ENCODE measurements around the gene TNN. TPM values are rescaled to one million over a fixed set of nuclear protein-coding genes. Genes with fewer than 3 reads are reported as not detected.
A peak's percentile ranks its signal among the peaks of the same experiment; 100 is the strongest.
"Not testable (repeated sequence)": the region's sequence is repeated elsewhere in the genome, so short reads cannot be mapped to it uniquely, and the experiment has no call there.

Gene TNN
- total RNA-seq (2014; rRNA removed; shearing (Covaris generic)), result not detected in 2 replicates
- polyA plus RNA-seq (2016; fragmentation: Nextera tagmentation; extraction: Ambion mirVana), result not detected in 2 replicates

DNA sequence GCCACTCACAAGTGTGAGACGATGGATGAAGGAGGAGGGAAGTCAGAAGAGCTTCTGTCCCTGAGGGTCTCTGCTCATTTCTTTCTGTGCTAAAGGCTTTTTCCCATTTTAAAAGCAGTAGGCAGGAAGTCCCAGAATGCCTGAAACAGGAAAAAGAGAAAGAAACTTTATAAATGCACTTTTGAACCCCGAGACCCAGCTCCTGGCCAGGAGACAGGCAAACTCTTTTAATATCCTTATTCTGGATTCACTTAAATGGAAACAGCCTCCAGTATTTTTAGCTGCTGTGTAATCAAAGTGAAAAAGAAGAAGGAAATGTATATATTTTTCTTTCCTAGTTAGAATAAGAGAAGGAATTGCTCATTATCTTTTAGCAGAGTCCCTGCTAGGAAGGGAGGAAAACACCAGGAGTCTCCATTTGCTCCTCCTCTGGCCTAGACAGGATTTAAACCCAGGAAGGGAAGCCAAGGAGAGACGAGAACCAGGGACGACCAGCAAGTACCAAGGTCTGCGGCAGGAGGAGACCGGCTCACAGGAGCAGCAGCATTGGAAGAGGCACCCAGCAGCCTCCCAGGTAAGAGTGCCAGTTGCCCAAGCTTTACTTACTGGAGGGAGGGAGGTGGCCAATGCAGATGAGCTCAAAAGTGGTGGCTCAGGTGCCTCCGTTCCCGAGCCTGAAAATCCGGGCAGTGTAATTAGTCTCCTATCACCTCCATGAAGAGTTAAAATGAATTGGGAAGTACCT, at the start of gene TNN:
TSS of gene TNN (plus strand) at position 472 of the 745 bp plus-strand sequence. CDS start 9,586 bp downstream, outside the sequence.
- DNase-seq, result no peak
- Histone ChIP-seq H2AFZ (no peak within 1 kb of the TSS), H3K27me3 (replicated peaks; ENCODE audit: insufficient read depth) (peaks cover 7% of the 10 kb centered on the region), H3K4me3 (no peak within 1 kb of the TSS), H3F3A (ENCODE audit: insufficient read depth) (no peaks in the 10 kb centered on the region), H3K4me1 (ENCODE audit: insufficient read depth) (peaks cover 5% of the 10 kb centered on the region), H3K36me3 (ENCODE audit: low read depth) (no peaks in the 10 kb centered on the region), H3K79me2 (ENCODE audit: insufficient read depth) (no peaks in the 10 kb centered on the region), H3K9me3 (ENCODE audit: low read depth) (no peaks in the 10 kb centered on the region), H4K20me1 (ENCODE audit: insufficient read depth) (no peaks in the 10 kb centered on the region), H3K9me2 (ENCODE audit: insufficient read depth) (no peaks in the 10 kb centered on the region), H3K4me2 (ENCODE audit: unreplicated experiment) (no peak within 1 kb of the TSS), H3K9ac (no peak within 1 kb of the TSS), H3K27ac (no peak within 1 kb of the TSS)
- in situ Hi-C loops (cut with MboI), result no loop called here
- TF ChIP-seq EZH2phosphoT487 (IDR thresholded peaks at IDR 0.05; ENCODE audit: insufficient read depth, low read depth) (no peak), EZH2 (IDR thresholded peaks at IDR 0.05; ENCODE audit: insufficient read depth, poor library complexity, severe bottlenecking) (no peak)
- WGBS, 2 experiments (ENCODE audit: low coverage in 1 of 2, low lambda C conversion rate in 2 of 2, missing lambda C conversion rate in 2 of 2), result 64 to 69% methylated on average over 9 of the region's 9 CpGs

GRCh38 chr1:175019524-175019923, 48.1 kb upstream of the TNN start:
- Histone ChIP-seq H3K36me3 (ENCODE audit: low read depth) (0 out of 2 replicates have a peak, but pooled peaks cover 3% of the 10 kb centered on the region), H3F3A (ENCODE audit: insufficient read depth) (peaks cover 35% of the 10 kb centered on the region), H4K20me1 (ENCODE audit: insufficient read depth) (no peaks in the 10 kb centered on the region), H3K9me3 (ENCODE audit: low read depth) (no peaks in the 10 kb centered on the region), H3K4me2 (ENCODE audit: unreplicated experiment) (no peak overlapping the region), H3K27me3 (replicated peaks; ENCODE audit: insufficient read depth) (no peaks in the 10 kb centered on the region), H3K9ac (no peak overlapping the region), H3K4me1 (ENCODE audit: insufficient read depth) (peaks cover 26% of the 10 kb centered on the region), H2AFZ (no peak overlapping the region), H3K79me2 (ENCODE audit: insufficient read depth) (peaks cover 44% of the 10 kb centered on the region), H3K9me2 (ENCODE audit: insufficient read depth) (no peaks in the 10 kb centered on the region), H3K4me3 (no peak overlapping the region), H3K27ac (no peak overlapping the region)
- 80 to 94% methylated on average over 3 of the region's 3 CpGs for WGBS, 2 experiments (ENCODE audit: low coverage in 1 of 2, low lambda C conversion rate in 2 of 2, missing lambda C conversion rate in 2 of 2)
- TF ChIP-seq EZH2phosphoT487 (IDR thresholded peaks at IDR 0.05; ENCODE audit: insufficient read depth, low read depth) (no peak), EZH2 (IDR thresholded peaks at IDR 0.05; ENCODE audit: insufficient read depth, poor library complexity, severe bottlenecking) (no peak)
- no peak for DNase-seq
- in situ Hi-C loops (cut with MboI), result no loop called here

DNA sequence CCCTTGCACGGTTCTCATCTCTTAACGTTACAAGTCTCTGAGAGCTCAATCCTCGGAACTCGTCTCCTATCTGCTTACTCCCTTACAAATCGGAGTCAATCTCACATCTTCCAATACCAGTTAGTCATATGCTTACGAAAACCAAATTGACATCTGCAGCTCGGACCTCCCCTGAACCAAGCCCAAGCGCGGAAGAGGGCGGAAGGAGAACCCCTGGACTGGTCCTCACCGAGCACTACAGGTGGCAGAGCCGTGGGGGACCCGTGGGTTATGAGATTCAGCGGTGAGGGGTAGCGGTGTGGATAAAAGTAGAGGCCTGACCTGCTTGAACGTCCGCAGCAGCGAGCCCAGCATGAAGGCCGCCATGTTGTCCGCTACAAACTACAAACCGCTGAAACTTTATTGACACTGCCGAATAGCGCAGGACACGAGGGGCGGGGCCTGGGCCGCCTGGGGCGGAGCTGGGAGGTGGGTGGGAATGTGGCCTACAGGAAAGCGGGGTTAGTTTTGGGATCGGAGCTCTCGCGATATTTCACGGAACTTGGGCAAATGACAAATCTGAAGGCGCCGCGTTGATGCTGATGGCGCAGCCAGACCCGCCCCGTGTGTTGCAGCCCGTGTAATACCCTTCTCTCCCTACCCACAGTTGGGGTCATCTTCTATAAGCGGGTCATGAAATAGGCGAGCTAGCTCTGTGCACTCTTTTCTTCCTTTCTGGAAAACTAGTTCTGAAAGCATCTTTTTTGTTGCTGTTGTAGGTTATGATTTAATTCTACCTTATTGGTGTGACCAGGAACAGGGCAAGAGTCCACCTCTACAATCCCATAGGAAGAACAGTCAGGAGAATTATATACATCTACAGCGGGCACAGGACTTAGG, 44.4 kb upstream of the TNN start, which contains the start of gene MRPS14:
TSS of gene MRPS14 (minus strand) at position 383 of the 879 bp plus-strand sequence. CDS start at position 366, 17 bp downstream.
- H3K4me1 ChIP-seq (ENCODE audit: insufficient read depth), result 0 out of 2 replicates have a peak, but pooled peaks cover 5% of the 10 kb centered on the region
- no peaks in the 10 kb centered on the region for H3K27me3 ChIP-seq (replicated peaks; ENCODE audit: insufficient read depth)
- peak within 1 kb of the TSS; percentile 92 for H3K9ac ChIP-seq
- peak within 1 kb of the TSS; percentile 100 for H2AFZ ChIP-seq
- no peaks in the 10 kb centered on the region for H3K9me2 ChIP-seq (ENCODE audit: insufficient read depth)
- no peaks in the 10 kb centered on the region for H4K20me1 ChIP-seq (ENCODE audit: insufficient read depth)
- peaks cover 44% of the 10 kb centered on the region for H3K79me2 ChIP-seq (ENCODE audit: insufficient read depth)
- TF ChIP-seq EZH2phosphoT487 (IDR thresholded peaks at IDR 0.05; ENCODE audit: insufficient read depth, low read depth) (no peak), EZH2 (IDR thresholded peaks at IDR 0.05; ENCODE audit: insufficient read depth, poor library complexity, severe bottlenecking) (no peak)
- 3% methylated on average over 41 to 42 of the region's 42 CpGs for WGBS, 2 experiments (ENCODE audit: low coverage in 1 of 2, low lambda C conversion rate in 2 of 2, missing lambda C conversion rate in 2 of 2)
- peak; percentile 98 for DNase-seq
- no peaks in the 10 kb centered on the region for H3F3A ChIP-seq (ENCODE audit: insufficient read depth)
- peak within 1 kb of the TSS; percentile 93 for H3K4me3 ChIP-seq
- peak within 1 kb of the TSS; percentile 78 for H3K27ac ChIP-seq
- peak within 1 kb of the TSS; percentile 100 for H3K4me2 ChIP-seq (ENCODE audit: unreplicated experiment)
- in situ Hi-C loops (cut with MboI), result no loop called here
- H3K36me3 ChIP-seq (ENCODE audit: low read depth), result no peaks in the 10 kb centered on the region
- no peaks in the 10 kb centered on the region for H3K9me3 ChIP-seq (ENCODE audit: low read depth)

- H3F3A ChIP-seq (ENCODE audit: insufficient read depth); in situ Hi-C loops (cut with MboI): not testable (repeated sequence)
- H3K4me2 ChIP-seq (ENCODE audit: unreplicated experiment), result peak overlapping the region; percentile 73
Measured at GRCh38 chr1:175023922-175024242, 43.8 kb upstream of the TNN start.

More at GRCh38 chr1:175023922-175024242, 43.8 kb upstream of the TNN start:
- DNase-seq; H4K20me1 ChIP-seq (ENCODE audit: insufficient read depth); H3K4me1 ChIP-seq (ENCODE audit: insufficient read depth); H3K9me2 ChIP-seq (ENCODE audit: insufficient read depth); H3K9me3 ChIP-seq (ENCODE audit: low read depth); H3K36me3 ChIP-seq (ENCODE audit: low read depth); H3K27me3 ChIP-seq (replicated peaks; ENCODE audit: insufficient read depth): not testable (repeated sequence)
- 96 to 100% methylated on average over 2 of the region's 2 CpGs for WGBS, 2 experiments (ENCODE audit: low coverage in 1 of 2, low lambda C conversion rate in 2 of 2, missing lambda C conversion rate in 2 of 2)
- Histone ChIP-seq H2AFZ (peak overlapping the region; percentile 100), H3K9ac (peak overlapping the region; percentile 92), H3K27ac (peak overlapping the region; percentile 78), H3K79me2 (ENCODE audit: insufficient read depth) (peaks cover 41% of the 10 kb centered on the region), H3K4me3 (peak overlapping the region; percentile 93)
